NCI-H2029 treated with DMSO at 0.1 percent for 48 hours (cell line): ENCODE data around the gene FAM177A1.
A peak's percentile ranks its signal among the peaks of the same experiment; 100 is the strongest.
"Not testable (repeated sequence)": the region's sequence is repeated elsewhere in the genome, so short reads cannot be mapped to it uniquely, and the experiment has no call there.

Source experiments
- DNase-seq: peaks from one replicate; lab custom pipeline; 2025; lab: John Stamatoyannopoulos, UW

FAM177A1 gene

GRCh38 chr14:35065731-35066130 is 19.7 kb downstream of the FAM177A1 start:
- not testable (repeated sequence) for DNase-seq

- DNase-seq, result no peak
Observed at GRCh38 chr14:35068238-35069012, 22.4 kb downstream of the FAM177A1 start.

- DNase-seq, result no peak
Observed at GRCh38 chr14:35072226-35072625, 26.2 kb downstream of the FAM177A1 start.

- DNase-seq, result peak; percentile 41
Observed at GRCh38 chr14:35073486-35073885, 27.4 kb downstream of the FAM177A1 start.

- DNase-seq, result no peak
Observed at GRCh38 chr14:35078082-35078481, 32.0 kb downstream of the FAM177A1 start.

- no peak for DNase-seq
Observed at GRCh38 chr14:35079742-35080141, 33.7 kb downstream of the FAM177A1 start.

GRCh38 chr14:35083530-35084150 is 37.6 kb downstream of the FAM177A1 start:
- no peak for DNase-seq

- no peak for DNase-seq
Observed at GRCh38 chr14:35085441-35085840, 39.4 kb downstream of the FAM177A1 start.

- no peak for DNase-seq
Observed at GRCh38 chr14:35088514-35088913, 42.4 kb downstream of the FAM177A1 start.

- DNase-seq, result not testable (repeated sequence)
Observed at GRCh38 chr14:35094645-35095044, 48.6 kb downstream of the FAM177A1 start.

GRCh38 chr14:35107866-35108265 is 61.8 kb downstream of the FAM177A1 start:
- DNase-seq, result no peak

GRCh38 chr14:35112641-35113040 is 66.6 kb downstream of the FAM177A1 start:
- DNase-seq, result no peak

GRCh38 chr14:35113308-35113950 is 67.4 kb downstream of the FAM177A1 start:
- DNase-seq, result no peak

- DNase-seq, result no peak
Observed at GRCh38 chr14:35114036-35114435, 68.0 kb downstream of the FAM177A1 start.

- DNase-seq, result no peak
Observed at GRCh38 chr14:35116242-35116641, 70.2 kb downstream of the FAM177A1 start.

- no peak for DNase-seq
Observed at GRCh38 chr14:35117112-35117511, 71.0 kb downstream of the FAM177A1 start.

GRCh38 chr14:35121026-35121886 is 75.2 kb downstream of the FAM177A1 start:
- DNase-seq, result no peak

- peak; percentile 100 for DNase-seq
Observed at GRCh38 chr14:35121887-35122695, 76.0 kb downstream of the FAM177A1 start, which contains the start of the genes PPP2R3C and PRORP. Gene PPP2R3C, minus strand, starts transcription at chr14:35121990. Its CDS starts 31 bp downstream, at chr14:35121959. Gene PRORP, plus strand, starts transcription at chr14:35122552. Its CDS starts 694 bp downstream, at chr14:35123246.

- peak; percentile 97 for DNase-seq
Observed at GRCh38 chr14:35122696-35123387, 76.8 kb downstream of the FAM177A1 start.

- DNase-seq, result no peak
Observed at GRCh38 chr14:35123388-35123703, 77.3 kb downstream of the FAM177A1 start.

- DNase-seq, result no peak
Observed at GRCh38 chr14:35124127-35124526, 78.1 kb downstream of the FAM177A1 start.
